RWPE2 (cell line): ENCODE data around the gene TVP23B.

ENCODE experiments used
- ATAC-seq: fragments of 200-7000 bp; cut with Tn5 transposase; 3 replicates; pipeline ENCODE4 v1.9.1; 2021; ENCODE audit warnings: low read depth
- DNase-seq: peaks from one replicate; pipeline ENCODE4 v3.0.0-alpha.2; 2020; ENCODE audit warnings: low spot score
- H3K27ac ChIP-seq: fragments of 450-650 bp; 2 replicates; pipeline ENCODE4 v1.5.1; 2017; ENCODE audit warnings: mild to moderate bottlenecking; ENCODE audit not compliant: poor library complexity, severe bottlenecking
- H3K27me3 ChIP-seq: fragments of 250-450 bp; sonication (Bioruptor Pico); 2 replicates; pipeline ENCODE4 v1.5.1; 2021; ENCODE audit warnings: mild to moderate bottlenecking, moderate library complexity; ENCODE audit not compliant: insufficient read depth, poor library complexity, severe bottlenecking
- H3K36me3 ChIP-seq: fragments of 250-450 bp; sonication (Bioruptor Pico); 2 replicates; pipeline ENCODE4 v1.5.1; 2020; ENCODE audit warnings: low read depth, mild to moderate bottlenecking, moderate library complexity
- H3K4me1 ChIP-seq: fragments of 250-450 bp; sonication (Bioruptor Pico); 2 replicates; pipeline ENCODE4 v1.5.1; 2021; ENCODE audit warnings: mild to moderate bottlenecking, moderate library complexity; ENCODE audit not compliant: insufficient read depth, poor library complexity, severe bottlenecking
- H3K4me3 ChIP-seq: fragments of 250-450 bp; sonication (Bioruptor Pico); 2 replicates; pipeline ENCODE4 v1.5.1; 2021; ENCODE audit warnings: mild to moderate bottlenecking, moderate library complexity; ENCODE audit not compliant: severe bottlenecking
- H3K9me3 ChIP-seq: fragments of 250-450 bp; sonication (Bioruptor Pico); 2 replicates; pipeline ENCODE4 v1.5.1; 2021; ENCODE audit warnings: mild to moderate bottlenecking, moderate library complexity; ENCODE audit not compliant: severe bottlenecking
- CTCF ChIP-seq: fragments of 450-650 bp; IDR thresholded peaks from one replicate; pipeline ENCODE4 v1.5.1; 2017; ENCODE audit warnings: mild to moderate bottlenecking, moderate library complexity; ENCODE audit not compliant: poor library complexity, severe bottlenecking

The TVP23B gene

GRCh38 chr17:18848501-18848900 lies 67.5 kb downstream of the TVP23B start:
- no peak for ATAC-seq
- no peak overlapping the region for H3K4me3 ChIP-seq
- TF ChIP-seq CTCF, result no peak
- no peaks in the 10 kb centered on the region for H3K36me3 ChIP-seq
- H3K4me1 ChIP-seq, result peaks cover 6% of the 10 kb centered on the region
- no peak overlapping the region for H3K27ac ChIP-seq
- no peaks in the 10 kb centered on the region for H3K27me3 ChIP-seq
- H3K9me3 ChIP-seq, result no peaks in the 10 kb centered on the region
- DNase-seq, result no peak

GRCh38 chr17:18850679-18851078 lies 69.7 kb downstream of the TVP23B start:
- H3K4me1 ChIP-seq, result peaks cover 6% of the 10 kb centered on the region
- H3K4me3 ChIP-seq, result no peak overlapping the region
- no peaks in the 10 kb centered on the region for H3K36me3 ChIP-seq
- TF ChIP-seq CTCF, result no peak
- ATAC-seq (no peak), DNase-seq (no peak)
- H3K27ac ChIP-seq, result peak overlapping the region; percentile 52
- no peaks in the 10 kb centered on the region for H3K27me3 ChIP-seq
- H3K9me3 ChIP-seq, result no peaks in the 10 kb centered on the region

- Histone ChIP-seq H3K4me3 (no peak overlapping the region), H3K27me3 (no peaks in the 10 kb centered on the region), H3K9me3 (no peaks in the 10 kb centered on the region), H3K27ac (no peak overlapping the region), H3K4me1 (peaks cover 6% of the 10 kb centered on the region), H3K36me3 (no peaks in the 10 kb centered on the region)
- DNase-seq (no peak), ATAC-seq (no peak)
- no peak for TF ChIP-seq CTCF
Observed at GRCh38 chr17:18851201-18851600, 70.2 kb downstream of the TVP23B start.

GRCh38 chr17:18854956-18855355 lies 74.0 kb downstream of the TVP23B start:
- DNase-seq (no peak), ATAC-seq (no peak)
- H3K27ac ChIP-seq, result no peak overlapping the region
- no peak for TF ChIP-seq CTCF
- no peak overlapping the region for H3K4me3 ChIP-seq
- no peaks in the 10 kb centered on the region for H3K9me3 ChIP-seq
- peaks cover 6% of the 10 kb centered on the region for H3K4me1 ChIP-seq
- H3K36me3 ChIP-seq, result no peaks in the 10 kb centered on the region
- H3K27me3 ChIP-seq, result no peaks in the 10 kb centered on the region

- Histone ChIP-seq H3K4me3 (peak overlapping the region; percentile 55), H3K27ac (peak overlapping the region; percentile 33), H3K9me3 (no peaks in the 10 kb centered on the region), H3K27me3 (no peaks in the 10 kb centered on the region), H3K36me3 (no peaks in the 10 kb centered on the region), H3K4me1 (peaks cover 6% of the 10 kb centered on the region)
- TF ChIP-seq CTCF, result no peak
- ATAC-seq (peak; percentile 94), DNase-seq (peak; percentile 87)
Observed at GRCh38 chr17:18855831-18856569, 75.0 kb downstream of the TVP23B start.
